Renal pelvis (tissue), 4 donors: ENCODE results near the gene TNS4. TPM values are rescaled to one million over a fixed set of nuclear protein-coding genes. Genes with fewer than 3 reads are reported as not detected.
A peak's percentile ranks its signal among the peaks of the same experiment; 100 is the strongest.

Source experiments
- DNase-seq: peaks from one replicate; pipeline ENCODE4 v3.0.0-alpha.2; 2013
- polyA plus RNA-seq, 3 donors: library from polyadenylated mRNA; unstranded; fragments of 120-200 nt; gene quantifications; one replicate each; pipeline ENCODE4 v1.2.1, GENCODE V29; 2013; ENCODE audit not compliant: insufficient read length in 3 of 3

TNS4 gene
- polyA plus RNA-seq, 3 donors = 0.01 to 0.08 TPM; not detected in 1

DNA sequence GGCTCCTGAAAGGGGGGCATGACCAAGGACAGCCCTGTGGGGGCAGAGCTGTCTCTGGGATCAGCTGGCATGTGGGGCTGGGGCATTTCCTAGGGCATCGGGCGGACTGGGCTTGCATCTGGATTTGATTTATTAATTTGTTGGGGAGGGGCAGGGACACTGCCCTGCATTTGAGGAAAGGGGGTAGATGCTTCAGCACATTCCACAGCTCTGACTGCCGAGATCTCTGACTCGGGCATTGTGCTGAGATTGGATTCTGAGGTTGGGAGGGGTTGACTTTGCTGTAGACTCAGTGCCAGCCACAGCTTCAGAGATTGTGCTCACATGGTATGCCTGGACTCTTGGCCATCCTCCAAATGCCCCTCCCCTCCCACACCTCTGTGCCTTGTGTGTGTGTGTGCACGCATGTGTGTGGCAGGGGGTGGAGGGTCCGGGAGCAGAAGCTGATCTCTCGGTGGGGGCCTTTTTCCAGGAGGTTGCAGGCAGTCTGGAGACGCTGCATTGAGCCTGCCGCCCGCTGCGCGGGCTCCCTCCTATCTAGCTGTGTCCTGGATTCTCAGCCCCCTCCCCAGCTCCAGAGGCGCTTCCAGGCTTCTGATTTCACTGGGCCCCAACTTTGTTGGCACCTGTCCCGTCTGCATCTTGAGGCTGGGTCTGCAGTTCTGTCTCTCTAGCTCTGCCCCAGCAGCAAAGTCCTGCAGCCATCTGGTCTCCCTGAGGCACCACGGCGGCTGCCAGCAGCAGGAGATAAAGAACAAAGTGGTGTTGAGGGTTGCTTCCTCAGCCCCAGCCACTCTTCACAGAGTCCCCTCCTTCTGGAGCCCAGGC is 43.2 kb downstream of the TNS4 start:
- DNase-seq = no peak

DNA sequence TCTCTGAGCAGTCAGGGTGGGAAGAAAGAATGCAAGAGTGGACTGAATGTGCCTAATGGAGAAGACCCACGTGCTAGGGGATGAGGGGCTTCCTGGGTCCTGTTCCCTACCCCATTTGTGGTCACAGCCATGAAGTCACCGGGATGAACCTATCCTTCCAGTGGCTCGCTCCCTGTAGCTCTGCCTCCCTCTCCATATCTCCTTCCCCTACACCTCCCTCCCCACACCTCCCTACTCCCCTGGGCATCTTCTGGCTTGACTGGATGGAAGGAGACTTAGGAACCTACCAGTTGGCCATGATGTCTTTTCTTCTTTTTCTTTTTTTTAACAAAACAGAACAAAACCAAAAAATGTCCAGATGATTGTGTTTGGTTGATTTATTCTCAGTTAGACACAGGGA is 44.1 kb downstream of the TNS4 start:
- no peak for DNase-seq

- no peak for DNase-seq
Measured at GRCh38 chr17:40456396-40456951, 44.9 kb downstream of the TNS4 start.

DNA sequence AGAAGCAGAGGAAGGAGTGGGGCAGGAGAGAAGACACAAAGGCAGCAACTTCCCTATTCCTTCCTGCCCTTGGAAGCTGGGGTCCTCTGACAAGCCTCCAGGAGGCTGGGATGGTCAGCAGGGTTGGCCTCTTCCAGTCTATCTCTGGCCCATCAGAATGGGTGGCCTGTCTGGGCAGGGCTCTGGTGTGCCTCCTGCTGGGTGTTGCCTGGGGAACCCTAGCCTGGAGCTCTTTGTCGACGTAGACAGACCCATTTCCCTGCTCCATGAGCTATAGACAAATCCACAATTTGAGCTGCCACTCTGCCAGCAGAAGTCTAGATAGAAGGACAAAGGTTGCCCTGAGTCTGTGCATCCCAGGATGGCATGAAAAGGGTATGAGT is 46.8 kb downstream of the TNS4 start:
- no peak for DNase-seq

DNA sequence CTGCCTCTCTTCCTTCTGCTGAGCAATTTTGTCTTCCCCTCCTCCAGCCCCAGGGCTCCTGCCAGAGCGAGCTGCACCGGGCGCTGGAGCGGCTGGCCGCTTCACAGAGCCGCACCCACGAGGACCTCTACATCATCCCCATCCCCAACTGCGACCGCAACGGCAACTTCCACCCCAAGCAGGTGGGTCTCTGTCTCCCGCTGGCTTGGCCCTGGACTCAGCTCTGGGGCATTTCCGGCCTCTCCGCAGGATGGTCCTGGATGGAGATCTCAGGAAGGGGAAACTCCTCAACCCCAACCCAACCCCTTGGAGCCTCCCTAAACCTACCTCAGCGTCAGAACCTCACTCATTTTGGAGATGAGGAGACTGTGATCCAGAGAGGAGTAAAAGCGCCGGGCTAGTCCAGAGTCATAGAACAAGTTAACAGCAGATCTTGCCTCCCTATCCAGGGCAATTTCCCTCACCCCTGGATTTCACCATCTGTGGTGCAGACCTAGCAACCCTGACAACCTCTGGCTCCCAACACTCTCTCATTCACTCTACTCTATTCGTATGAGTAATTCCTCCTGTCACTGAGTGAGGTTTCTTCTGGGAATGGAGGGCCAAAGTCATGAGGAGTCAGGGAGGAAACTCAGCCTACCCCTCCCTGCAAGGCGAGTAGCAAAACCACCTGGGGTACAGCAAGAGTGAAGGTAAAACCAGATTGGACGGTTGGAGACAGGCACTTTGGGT is 47.4 kb downstream of the TNS4 start:
- no peak for DNase-seq

DNA sequence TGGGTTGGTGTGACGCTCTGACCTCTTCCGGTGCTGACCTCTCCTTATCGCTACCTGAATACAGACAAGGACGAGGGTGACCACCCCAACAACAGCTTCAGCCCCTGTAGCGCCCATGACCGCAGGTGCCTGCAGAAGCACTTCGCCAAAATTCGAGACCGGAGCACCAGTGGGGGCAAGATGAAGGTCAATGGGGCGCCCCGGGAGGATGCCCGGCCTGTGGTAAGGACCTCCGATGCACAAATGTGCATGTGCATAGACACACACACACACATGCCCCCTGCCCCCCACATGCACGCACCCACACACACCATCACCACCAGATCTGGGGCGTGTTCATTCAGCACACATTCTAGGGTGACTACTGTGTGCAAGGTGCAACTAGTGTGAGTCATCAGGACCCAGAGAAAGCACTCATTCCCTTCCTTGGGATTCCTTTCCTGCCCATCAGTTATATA is 48.5 kb downstream of the TNS4 start:
- no peak for DNase-seq

GRCh38 chr17:40452216-40452787 is 49.1 kb downstream of the TNS4 start:
- no peak for DNase-seq

- no peak for DNase-seq
Measured at GRCh38 chr17:40451420-40451819, 50.0 kb downstream of the TNS4 start.

- DNase-seq = no peak
Measured at GRCh38 chr17:40450175-40450574, 51.2 kb downstream of the TNS4 start.

DNA sequence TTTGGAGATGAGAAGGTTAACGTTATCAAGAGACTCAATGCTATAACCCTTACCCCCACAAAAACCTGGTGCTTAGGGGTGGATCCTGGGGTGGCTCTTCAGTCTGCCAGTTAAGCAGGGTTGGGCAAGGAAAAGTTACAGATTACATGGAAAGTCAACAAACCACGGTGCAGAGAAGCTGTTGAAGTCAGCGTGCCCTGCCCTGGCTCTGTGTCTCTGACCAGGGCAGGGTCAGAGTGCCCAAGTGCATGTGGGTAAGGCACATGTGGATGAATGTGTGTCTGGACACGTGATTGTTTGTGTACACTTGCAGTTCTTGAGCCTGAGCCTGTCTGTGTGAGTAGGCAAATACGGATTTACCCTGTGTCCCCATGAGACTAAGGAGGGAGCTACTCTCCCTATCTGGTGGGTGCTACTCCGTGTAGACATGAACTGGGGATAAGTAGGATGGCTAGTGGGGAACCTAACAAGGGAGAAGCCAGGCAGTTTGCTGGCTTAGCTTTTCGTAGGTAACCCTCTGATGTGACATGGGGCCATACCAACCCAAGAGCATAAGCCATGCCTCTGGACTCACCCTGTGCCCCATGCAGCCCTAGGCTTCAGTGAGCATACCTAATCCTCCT is 52.7 kb downstream of the TNS4 start:
- no peak for DNase-seq

DNA sequence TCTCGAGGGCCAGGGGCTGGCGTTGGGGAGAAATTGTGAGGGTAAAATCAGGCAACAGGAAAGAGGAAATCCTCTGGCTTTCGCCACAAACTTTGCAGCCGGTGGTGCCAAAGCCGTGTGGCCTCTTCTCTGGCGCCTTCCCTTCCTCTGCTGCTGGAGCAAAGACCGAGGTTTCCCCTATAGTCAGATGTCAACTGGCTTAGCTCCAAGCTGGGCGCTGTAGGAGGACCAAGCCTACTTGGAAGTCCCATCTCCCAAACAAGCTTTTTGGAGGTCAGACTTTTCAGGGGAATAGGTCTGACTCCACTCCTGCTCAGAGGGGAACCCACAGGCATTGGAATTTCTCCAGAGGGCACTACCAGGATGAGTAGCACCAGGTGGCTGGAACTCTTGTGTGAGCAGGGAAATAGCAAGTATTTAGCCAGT is 53.2 kb downstream of the TNS4 start:
- DNase-seq = no peak

DNA sequence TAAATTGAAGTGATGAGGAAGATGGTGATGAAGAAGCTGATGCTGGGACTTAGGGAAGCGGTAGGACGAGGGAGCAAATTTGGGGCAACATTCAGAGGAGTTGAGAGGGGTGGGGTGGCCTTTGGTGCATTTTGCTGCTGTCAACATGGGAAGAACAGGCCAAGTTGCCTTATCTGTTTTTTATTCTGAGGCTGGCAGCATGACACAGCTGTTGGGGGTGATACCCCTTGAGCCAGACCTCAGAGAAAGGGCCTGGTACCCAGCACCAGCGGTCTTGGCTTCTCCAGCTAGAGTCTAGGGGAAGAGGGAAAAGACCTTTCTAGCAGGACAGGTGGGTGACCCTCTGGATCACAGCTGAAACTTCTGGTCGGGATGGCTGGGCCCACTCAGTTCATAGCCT is 53.6 kb downstream of the TNS4 start:
- no peak for DNase-seq

- no peak for DNase-seq
Measured at GRCh38 chr17:40447148-40447644, 54.2 kb downstream of the TNS4 start.

DNA sequence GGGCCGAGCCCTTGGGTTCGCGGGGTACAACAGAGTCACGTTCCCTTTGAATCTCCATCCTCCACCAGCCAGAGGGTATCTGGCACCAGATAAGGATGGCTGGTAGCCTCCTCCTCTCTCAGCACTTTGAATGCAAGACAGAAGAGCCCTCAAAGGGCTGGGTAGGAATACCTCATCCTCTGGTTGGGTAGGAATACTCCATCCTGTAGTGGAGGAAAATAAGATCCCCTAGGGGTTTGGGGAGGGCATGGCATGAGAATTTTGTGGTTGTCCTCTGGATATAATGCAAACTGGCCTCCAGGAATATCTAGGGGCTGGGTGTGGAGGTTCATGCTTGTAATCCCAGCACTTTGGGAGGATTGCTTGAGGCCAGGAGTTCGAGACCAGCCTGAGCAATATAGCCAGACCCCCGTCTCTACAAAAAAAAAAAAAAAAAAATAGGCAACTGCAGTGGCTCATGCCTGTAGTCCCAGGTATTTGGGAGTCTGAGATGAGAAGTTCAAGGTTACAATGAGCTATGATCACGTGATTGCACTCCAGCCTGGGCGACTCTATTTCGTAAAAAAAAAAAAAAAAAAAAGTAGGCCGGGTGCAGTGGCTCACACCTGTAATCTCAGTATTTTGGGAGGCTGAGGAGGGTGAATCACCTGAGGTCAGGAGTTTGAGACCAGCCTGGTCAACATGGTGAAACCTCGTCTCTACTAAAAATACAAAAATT is 55.5 kb downstream of the TNS4 start:
- DNase-seq = no peak

DNA sequence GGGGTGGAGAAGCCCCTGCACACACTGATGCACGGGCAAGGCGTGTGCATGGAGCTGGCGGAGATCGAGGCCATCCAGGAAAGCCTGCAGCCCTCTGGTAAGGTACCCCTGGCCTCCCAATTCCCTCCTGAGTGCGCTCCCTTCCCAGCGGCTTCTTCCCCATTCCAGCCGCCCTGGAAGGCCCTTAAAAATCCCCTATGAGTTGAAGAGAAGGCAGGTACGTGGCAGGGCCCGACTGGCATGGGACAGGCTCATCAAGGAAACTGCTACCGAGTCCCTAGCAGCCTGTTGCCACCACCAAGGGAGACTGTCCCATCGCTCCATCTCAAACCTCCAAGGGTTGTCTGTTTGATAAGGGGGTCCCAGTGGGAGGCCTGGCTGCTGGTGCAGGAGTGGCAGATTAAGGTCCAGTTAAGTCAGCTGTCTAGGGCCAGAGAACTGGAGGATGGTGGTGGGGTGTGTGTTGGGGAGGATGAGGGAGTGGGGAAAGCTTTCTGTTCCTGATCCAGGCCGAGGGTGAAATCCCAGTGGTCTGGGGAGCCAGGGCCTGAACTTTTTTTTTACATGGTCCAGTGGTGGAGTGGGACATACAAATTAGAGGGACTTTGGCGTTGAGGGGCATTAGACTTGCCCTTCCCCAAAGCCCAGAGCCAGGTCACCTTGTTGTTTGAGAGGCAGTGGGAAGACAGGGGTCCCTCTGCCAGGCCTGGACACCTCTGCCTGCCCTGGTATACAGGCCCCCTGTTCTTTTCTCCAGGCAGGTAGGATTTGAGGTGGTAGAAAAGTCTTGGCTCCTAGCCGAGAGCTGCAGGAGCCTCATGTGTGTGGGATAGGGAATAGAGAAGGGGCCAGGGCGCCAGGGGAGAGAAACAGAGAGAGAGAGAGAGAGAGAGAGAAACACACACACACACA is 57.2 kb downstream of the TNS4 start:
- no peak for DNase-seq

DNA sequence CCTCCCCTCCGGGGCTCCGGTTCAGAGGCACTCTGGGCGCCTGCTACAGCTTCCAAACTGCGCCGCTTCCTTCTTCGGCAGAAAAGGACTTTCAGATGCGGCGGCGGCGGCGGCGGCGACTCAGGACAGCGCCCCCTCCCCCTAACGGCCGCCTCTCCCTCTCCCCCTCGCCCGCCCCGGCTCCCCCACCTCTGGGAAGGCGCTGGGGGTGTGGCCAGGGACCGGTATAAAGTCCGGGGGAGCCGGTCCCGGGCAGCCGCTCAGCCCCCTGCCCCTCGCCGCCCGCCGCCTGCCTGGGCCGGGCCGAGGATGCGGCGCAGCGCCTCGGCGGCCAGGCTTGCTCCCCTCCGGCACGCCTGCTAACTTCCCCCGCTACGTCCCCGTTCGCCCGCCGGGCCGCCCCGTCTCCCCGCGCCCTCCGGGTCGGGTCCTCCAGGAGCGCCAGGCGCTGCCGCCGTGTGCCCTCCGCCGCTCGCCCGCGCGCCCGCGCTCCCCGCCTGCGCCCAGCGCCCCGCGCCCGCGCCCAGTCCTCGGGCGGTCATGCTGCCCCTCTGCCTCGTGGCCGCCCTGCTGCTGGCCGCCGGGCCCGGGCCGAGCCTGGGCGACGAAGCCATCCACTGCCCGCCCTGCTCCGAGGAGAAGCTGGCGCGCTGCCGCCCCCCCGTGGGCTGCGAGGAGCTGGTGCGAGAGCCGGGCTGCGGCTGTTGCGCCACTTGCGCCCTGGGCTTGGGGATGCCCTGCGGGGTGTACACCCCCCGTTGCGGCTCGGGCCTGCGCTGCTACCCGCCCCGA is 58.0 kb downstream of the TNS4 start, which contains the start of gene IGFBP4:
IGFBP4 (plus strand) TSS at position 255 of the 792 bp plus-strand sequence; CDS start at position 541, 286 bp downstream.
- peak; percentile 85 for DNase-seq

DNA sequence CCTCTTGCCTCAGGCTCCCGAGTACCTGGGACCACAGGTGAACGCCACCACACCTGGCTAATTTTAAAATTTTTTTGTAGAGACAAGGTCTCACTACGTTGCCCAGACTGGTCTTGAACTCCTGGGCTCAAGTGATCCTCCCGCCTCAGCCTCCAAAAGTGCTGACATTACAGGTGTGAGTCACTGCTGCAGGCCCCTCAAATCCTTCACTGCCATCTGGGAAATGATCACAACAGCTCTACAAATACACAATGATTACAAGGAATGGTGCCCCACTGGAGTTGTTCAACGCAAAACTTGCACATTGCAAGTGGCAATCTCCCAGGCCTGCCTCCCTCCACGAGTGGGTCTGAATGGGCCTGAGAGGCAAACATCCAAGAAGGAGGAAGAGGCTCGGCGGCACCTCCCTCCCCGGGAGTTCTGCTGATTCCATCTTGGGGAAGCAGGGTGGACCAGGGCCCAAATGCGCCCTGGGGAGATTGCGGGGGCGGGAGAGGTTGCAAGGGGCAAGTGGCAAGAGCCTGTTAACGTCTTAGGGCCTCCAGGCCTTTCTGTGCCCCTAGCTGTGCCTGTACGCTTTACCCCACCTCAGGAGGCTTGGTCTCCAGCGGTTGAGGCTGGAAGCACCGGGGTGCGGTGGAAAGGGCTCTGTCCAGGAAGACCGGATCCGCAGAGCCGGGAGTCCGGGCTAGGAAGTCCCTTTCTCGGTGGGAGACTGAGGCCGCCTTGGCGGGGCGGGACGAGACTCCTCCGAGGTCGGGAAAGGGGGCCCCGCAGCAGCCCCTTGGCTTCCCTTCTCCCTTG is 58.8 kb downstream of the TNS4 start:
- DNase-seq = no peak

GRCh38 chr17:40440166-40440565 is 61.3 kb downstream of the TNS4 start:
- no peak for DNase-seq
